IMR-90 (cell line): ENCODE results near the gene HOXA10. TPM values are rescaled to one million over a fixed set of nuclear protein-coding genes. Genes with fewer than 3 reads are reported as not detected.

ENCODE experiments used
- ATAC-seq: fragments of 200-7000 bp; cut with Tn5 transposase; 2 replicates; pipeline ENCODE4 v1.9.1; 2020; ENCODE audit warnings: low read depth, mild to moderate bottlenecking, moderate library complexity
- BruUV-seq: library from RNA; stranded (reverse); fragments of 400-500 nt; replicated peaks from 2 replicates; lab custom pipeline; 2021; lab: Mats Ljungman, UMichigan
- CTCF ChIA-PET: fragments of 300-600 bp; formaldehyde crosslinking; extraction: SDS; loops from one replicate; lab custom pipeline; 2021; ENCODE audit warnings: antibody characterized with exemption; lab: Yijun Ruan, JAX
- POLR2A ChIA-PET: fragments of 300-600 bp; sonication (Branson Sonifier 250); formaldehyde crosslinking; loops from one replicate; lab custom pipeline; 2022; ENCODE audit warnings: antibody characterized with exemption; ENCODE audit not compliant: unreplicated experiment; lab: Charles Lee
- DNase-seq: peaks from one replicate; pipeline ENCODE4 v3.0.0; 2013
- H2AFZ ChIP-seq: replicated peaks from 2 replicates; pipeline ENCODE3; 2013; ENCODE audit warnings: low read length, mild to moderate bottlenecking; ENCODE audit not compliant: poor library complexity
- H2AK5ac ChIP-seq: 2 replicates; pipeline ENCODE4 v1.6.1; 2013; ENCODE audit warnings: low read depth, low read length, inconsistent platforms
- H2AK9ac ChIP-seq: replicated peaks from 2 replicates; pipeline ENCODE3; 2013; ENCODE audit warnings: mild to moderate bottlenecking, low read depth, low read length, moderate library complexity; ENCODE audit not compliant: poor library complexity
- H2BK120ac ChIP-seq: 2 replicates; pipeline ENCODE4 v1.6.1; 2013; ENCODE audit warnings: low read depth, low read length, inconsistent platforms
- H2BK15ac ChIP-seq: 3 replicates; pipeline ENCODE4 v1.6.1; 2013; ENCODE audit warnings: low read depth, low read length, inconsistent platforms
- H2BK20ac ChIP-seq: 2 replicates; pipeline ENCODE4 v1.6.1; 2013; ENCODE audit warnings: low read depth, mild to moderate bottlenecking, inconsistent platforms, low read length, moderate library complexity
- H2BK5ac ChIP-seq: 2 replicates; pipeline ENCODE4 v1.6.1; 2013; ENCODE audit warnings: mild to moderate bottlenecking, low read depth, low read length, inconsistent platforms; ENCODE audit not compliant: poor library complexity, severe bottlenecking
- H3K14ac ChIP-seq: replicated peaks from 2 replicates; pipeline ENCODE4 v1.6.1; 2013; ENCODE audit warnings: low read depth, low read length, inconsistent platforms
- H3K18ac ChIP-seq: 2 replicates; pipeline ENCODE4 v1.6.1; 2013; ENCODE audit warnings: low read depth, low read length, control low read depth
- H3K23ac ChIP-seq: 2 replicates; pipeline ENCODE4 v1.6.1; 2013; ENCODE audit warnings: low read depth, low read length, inconsistent platforms
- H3K27ac ChIP-seq: 2 replicates; pipeline ENCODE4 v1.5.1; 2013; ENCODE audit warnings: mild to moderate bottlenecking, control low read depth, low read length; ENCODE audit not compliant: insufficient read depth
- H3K27me3 ChIP-seq: 2 replicates; pipeline ENCODE4 v1.6.1; 2013; ENCODE audit warnings: low read length; ENCODE audit not compliant: control insufficient read depth, insufficient read depth
- H3K36me3 ChIP-seq: 2 replicates; pipeline ENCODE4 v1.6.1; 2013; ENCODE audit warnings: low read length, mixed read lengths; ENCODE audit not compliant: control insufficient read depth, insufficient read depth
- H3K4ac ChIP-seq: 2 replicates; pipeline ENCODE4 v1.6.1; 2013; ENCODE audit warnings: low read depth, low read length, inconsistent platforms
- H3K4me1 ChIP-seq: 2 replicates; pipeline ENCODE4 v1.6.1; 2013; ENCODE audit warnings: low read length, mixed read lengths; ENCODE audit not compliant: control insufficient read depth, insufficient read depth
- H3K4me2 ChIP-seq: 2 replicates; pipeline ENCODE4 v1.6.1; 2013; ENCODE audit warnings: low read depth, mild to moderate bottlenecking, control low read depth, low read length, moderate library complexity
- H3K4me3 ChIP-seq: 2 replicates; pipeline ENCODE4 v1.5.1; 2013; ENCODE audit warnings: low read depth, mild to moderate bottlenecking, control low read depth, low read length, moderate library complexity; ENCODE audit not compliant: insufficient read depth
- H3K56ac ChIP-seq: 2 replicates; pipeline ENCODE4 v1.6.1; 2013; ENCODE audit warnings: low read length, inconsistent platforms; ENCODE audit not compliant: insufficient read depth; ENCODE audit errors: extremely low read depth
- H3K79me1 ChIP-seq, 2 experiments: 2 replicates each; pipeline ENCODE4 v1.6.1; 2013; ENCODE audit warnings: low read length in 2 of 2, inconsistent platforms in 1 of 2, low read depth in 1 of 2
- H3K9ac ChIP-seq: 2 replicates; pipeline ENCODE4 v1.6.1; 2013; ENCODE audit warnings: low read depth, low read length, control low read depth
- H3K9me1 ChIP-seq: 2 replicates; pipeline ENCODE4 v1.6.1; 2013; ENCODE audit warnings: low read length, inconsistent platforms; ENCODE audit not compliant: insufficient read depth
- H3K9me3 ChIP-seq: 2 replicates; pipeline ENCODE4 v1.6.1; 2013; ENCODE audit warnings: low read length; ENCODE audit not compliant: control insufficient read depth, insufficient read depth
- H4K20me1 ChIP-seq: 2 replicates; pipeline ENCODE4 v1.6.1; 2013; ENCODE audit warnings: low read length, inconsistent platforms; ENCODE audit not compliant: insufficient read depth
- H4K5ac ChIP-seq: 2 replicates; pipeline ENCODE4 v1.6.1; 2013; ENCODE audit warnings: mild to moderate bottlenecking, low read depth, low read length, control low read depth
- H4K8ac ChIP-seq, 2 experiments: 2 replicates each; pipeline ENCODE4 v1.6.1; 2013; ENCODE audit warnings: low read depth in 2 of 2, low read length in 2 of 2, control low read depth in 1 of 2, inconsistent platforms in 1 of 2
- H4K91ac ChIP-seq: 2 replicates; pipeline ENCODE4 v1.6.1; 2013; ENCODE audit warnings: low read depth, low read length, inconsistent platforms; ENCODE audit not compliant: insufficient read depth
- BHLHE40 ChIP-seq: fragments of 150-350 bp; IDR thresholded peaks from 2 replicates; pipeline ENCODE4 v1.6.1; 2016; ENCODE audit warnings: mild to moderate bottlenecking, low read depth, low read length
- CHD1 ChIP-seq: IDR thresholded peaks from 2 replicates; pipeline ENCODE4 v1.6.1; 2012; ENCODE audit warnings: low read depth, low read length, improper control_type of control experiment
- CTCF ChIP-seq: conservative IDR thresholded peaks from 2 replicates; pipeline ENCODE4 v1.5.1; 2012; ENCODE audit warnings: mild to moderate bottlenecking, low read depth, low read length, improper control_type of control experiment
- ELK1 ChIP-seq: fragments of 150-350 bp; IDR thresholded peaks from 2 replicates; pipeline ENCODE4 v1.6.1; 2016; ENCODE audit warnings: low read depth, mild to moderate bottlenecking, low read length, moderate library complexity, borderline replicate concordance
- MXI1 ChIP-seq: IDR thresholded peaks from 2 replicates; pipeline ENCODE4 v1.6.1; 2012; ENCODE audit warnings: low read depth, mild to moderate bottlenecking, low read length, moderate library complexity, borderline replicate concordance
- NFE2L2 ChIP-seq: fragments of 150-350 bp; IDR thresholded peaks from 2 replicates; pipeline ENCODE4 v1.6.1; 2016; ENCODE audit warnings: low read depth, mild to moderate bottlenecking, low read length
- RAD21 ChIP-seq: IDR thresholded peaks from 2 replicates; pipeline ENCODE4 v1.6.1; 2012; ENCODE audit warnings: low read length, improper control_type of control experiment
- RFX5 ChIP-seq: IDR thresholded peaks from 2 replicates; pipeline ENCODE4 v1.8.0; 2012; ENCODE audit warnings: low read depth, mild to moderate bottlenecking, low read length, moderate library complexity
- SMC3 ChIP-seq: fragments of 150-350 bp; IDR thresholded peaks from 2 replicates; pipeline ENCODE4 v1.6.1; 2016; ENCODE audit warnings: low read depth, mild to moderate bottlenecking, antibody characterized with exemption, low read length, moderate library complexity
- USF2 ChIP-seq: fragments of 150-350 bp; IDR thresholded peaks from 2 replicates; pipeline ENCODE4 v1.6.1; 2017; ENCODE audit warnings: mild to moderate bottlenecking, antibody characterized with exemption, low read length, low read depth
- WGBS, 2 experiments: methylation state at CpG; one replicate each; pipeline versions ENCODE4 v1.1.5 to v1.1.7; 2013; ENCODE audit warnings: missing lambda C conversion rate in 2 of 2; ENCODE audit not compliant: insufficient read length in 1 of 2; ENCODE audit errors: extremely low coverage in 2 of 2; 5-methylcytosine and 5-hydroxymethylcytosine counted together
- dilution Hi-C: fragments of 300-500 bp; cut with HindIII; formaldehyde crosslinking; loops from one replicate; pipeline ENCODE4 v1.14.3; 2018; ENCODE audit warnings: low sequenced_read_pairs; ENCODE audit not compliant: unreplicated experiment
- in situ Hi-C: fragments of 300-500 bp; cut with MboI; formaldehyde crosslinking; loops from 3 replicates; pipeline ENCODE4 v1.14.3; 2019; ENCODE audit warnings: low sequenced_read_pairs, inconsistent platforms, mixed read lengths
- intact Hi-C: fragments of 100-400 bp; cut with micrococcal nuclease; formaldehyde crosslinking; loops from 2 replicates; pipeline ENCODE4 v1.10.0; 2022
- polyA plus RNA-seq, 3 experiments: library from polyadenylated mRNA; depleted of rRNA; stranded (reverse); fragments of >200 nt; gene quantifications; 2 replicates each; pipeline ENCODE4 v1.2.3, GENCODE V29; 2012; ENCODE audit warnings: low replicate concordance in 1 of 3
- total RNA-seq: library from RNA; depleted of rRNA; stranded (reverse); fragments of >200 nt; gene quantifications from 2 replicates; pipeline ENCODE4 v1.2.3, GENCODE V29; 2012

The HOXA10 gene
- total and polyA plus RNA-seq, 2 of the 4 experiments (the other 2 are of a cell fraction) = 0.10 to 0.18 TPM

- intact Hi-C loops (no loop called here), in situ Hi-C loops (loop anchor here (5.0 to 10.0 kb wide), 2 partner anchors 378 to 571 kb away; no protein-coding TSS in a partner anchor), dilution Hi-C loops (no loop called here)
- no peak for ATAC-seq
- no peak overlapping the region for H3K27ac ChIP-seq
- ChIA-PET POLR2A (no interaction called here), CTCF (no interaction called here)
- H3K23ac ChIP-seq = no peak overlapping the region
- H4K5ac ChIP-seq = no peak overlapping the region
- no peak for TF ChIP-seq MXI1
- TF ChIP-seq RFX5 = no peak
- TF ChIP-seq SMC3 = no peak
- no peak for TF ChIP-seq CTCF
- no peak for TF ChIP-seq RAD21
- no peak for TF ChIP-seq CHD1
- no peak for TF ChIP-seq BHLHE40
- no peak for TF ChIP-seq NFE2L2
- TF ChIP-seq ELK1 = no peak
- no peak for TF ChIP-seq USF2
- H2BK5ac ChIP-seq = no peak overlapping the region
- no peak overlapping the region for H3K14ac ChIP-seq
- no peaks in the 10 kb centered on the region for H3K36me3 ChIP-seq
- H3K4me1 ChIP-seq = peaks cover 2% of the 10 kb centered on the region; the same call in 1 of the 2 replicates
- no peak overlapping the region for H3K9ac ChIP-seq
- 17% methylated on average over 2 of the region's 4 CpGs; no CpG with 5 or more reads in 1 of the 2 experiments for WGBS, 2 experiments
- no peak for DNase-seq
- no peak overlapping the region for H3K4me2 ChIP-seq
- H3K18ac ChIP-seq = no peak overlapping the region
- no peak overlapping the region for H3K4ac ChIP-seq
- no peak overlapping the region for H2BK120ac ChIP-seq
- H2AK9ac ChIP-seq = no peak overlapping the region
- peaks cover 24% of the 10 kb centered on the region for H4K20me1 ChIP-seq
- no peak overlapping the region for H2AFZ ChIP-seq
- no peak overlapping the region for H3K56ac ChIP-seq
- H3K4me3 ChIP-seq = no peak overlapping the region
- no TSS peak for BruUV-seq
- H3K79me1 ChIP-seq = no peaks in the 10 kb centered on the region
- H2BK15ac ChIP-seq = no peak overlapping the region
- H4K8ac ChIP-seq = no peak overlapping the region
- no peak overlapping the region for H4K91ac ChIP-seq
- no peak overlapping the region for H2AK5ac ChIP-seq
- H3K9me1 ChIP-seq = peaks cover 5% of the 10 kb centered on the region; the same call in 1 of the 2 replicates
- H3K27me3 ChIP-seq = peaks cover 95% of the 10 kb centered on the region
- no peak overlapping the region for H2BK20ac ChIP-seq
- H3K9me3 ChIP-seq = peaks cover 7% of the 10 kb centered on the region; the same call in 1 of the 2 replicates
Measured at GRCh38 chr7:27203964-27204594, 30.0 kb upstream of the HOXA10 start.
